ENCODE results near the gene RPS3A.
"Not testable (repeated sequence)": the region's sequence is repeated elsewhere in the genome, so short reads cannot be mapped to it uniquely, and the experiment has no call there.

The RPS3A gene

GRCh38 chr4:151110236-151110635 lies 10.8 kb downstream of the RPS3A start:
- DNase-seq (ENCODE audit: extremely low spot score, insufficient read length, low read depth), result no peak
- no peak for FAIRE-seq

- no peak for DNase-seq (ENCODE audit: extremely low spot score, insufficient read length, low read depth)
- FAIRE-seq, result no peak
These were observed 14.9 kb downstream of the RPS3A start for GRCh38 chr4:151114338-151114737.

GRCh38 chr4:151114986-151115385 lies 15.6 kb downstream of the RPS3A start:
- DNase-seq (ENCODE audit: extremely low spot score, insufficient read length, low read depth) (no peak), FAIRE-seq (no peak)

GRCh38 chr4:151117371-151117962 lies 18.0 kb downstream of the RPS3A start:
- DNase-seq (ENCODE audit: extremely low spot score, insufficient read length, low read depth) (peak; percentile 35), FAIRE-seq (peak; percentile 91)

GRCh38 chr4:151129796-151130195 lies 30.4 kb downstream of the RPS3A start:
- no peak for DNase-seq (ENCODE audit: extremely low spot score, insufficient read length, low read depth)
- no peak for FAIRE-seq

GRCh38 chr4:151133311-151133710 lies 33.9 kb downstream of the RPS3A start:
- FAIRE-seq, result no peak

GRCh38 chr4:151136048-151136447 lies 36.6 kb downstream of the RPS3A start:
- not testable (repeated sequence) for DNase-seq (ENCODE audit: extremely low spot score, insufficient read length, low read depth); FAIRE-seq

More at GRCh38 chr4:151133311-151133710, 33.9 kb downstream of the RPS3A start:
- no peak for DNase-seq (ENCODE audit: extremely low spot score, insufficient read length, low read depth)

- FAIRE-seq, result no peak
- no peak for DNase-seq (ENCODE audit: extremely low spot score, insufficient read length, low read depth)
These were observed 40.4 kb downstream of the RPS3A start for GRCh38 chr4:151139814-151140213.

GRCh38 chr4:151142758-151143157 lies 43.3 kb downstream of the RPS3A start:
- no peak for FAIRE-seq
- DNase-seq (ENCODE audit: extremely low spot score, insufficient read length, low read depth), result no peak

- no peak for FAIRE-seq
- DNase-seq (ENCODE audit: extremely low spot score, insufficient read length, low read depth), result no peak
These were observed 43.7 kb downstream of the RPS3A start for GRCh38 chr4:151143162-151143561.

- no peak for DNase-seq (ENCODE audit: extremely low spot score, insufficient read length, low read depth)
- FAIRE-seq, result no peak
These were observed 44.4 kb downstream of the RPS3A start for GRCh38 chr4:151143811-151144210.

GRCh38 chr4:151144329-151145072 lies 45.1 kb downstream of the RPS3A start:
- no peak for DNase-seq (ENCODE audit: extremely low spot score, insufficient read length, low read depth)
- FAIRE-seq, result no peak

- DNase-seq (ENCODE audit: extremely low spot score, insufficient read length, low read depth), result no peak
- no peak for FAIRE-seq
These were observed 47.6 kb downstream of the RPS3A start for GRCh38 chr4:151147000-151147399.

- DNase-seq (ENCODE audit: extremely low spot score, insufficient read length, low read depth) (no peak), FAIRE-seq (no peak)
These were observed 48.8 kb downstream of the RPS3A start for GRCh38 chr4:151148261-151148660.

GRCh38 chr4:151150821-151151580 lies 51.6 kb downstream of the RPS3A start:
- FAIRE-seq (no peak), DNase-seq (ENCODE audit: extremely low spot score, insufficient read length, low read depth) (no peak)

- FAIRE-seq, result no peak
- DNase-seq (ENCODE audit: extremely low spot score, insufficient read length, low read depth), result no peak
These were observed 52.6 kb downstream of the RPS3A start for GRCh38 chr4:151152028-151152427.

GRCh38 chr4:151153585-151153984 lies 54.2 kb downstream of the RPS3A start:
- DNase-seq (ENCODE audit: extremely low spot score, insufficient read length, low read depth) (no peak), FAIRE-seq (no peak)

Data from GM18507 (cell line).